WTC11 (cell line): ENCODE results near the gene LSR. TPM values are rescaled to one million over a fixed set of nuclear protein-coding genes. Genes with fewer than 3 reads are reported as not detected.
A peak's percentile ranks its signal among the peaks of the same experiment; 100 is the strongest.

Experiments
- ATAC-seq: fragments of 200-7000 bp; cut with Tn5 transposase; 2 replicates; pipeline ENCODE4 v1.10.0; 2021; ENCODE audit warnings: mild to moderate bottlenecking, moderate library complexity
- CTCF ChIA-PET: fragments of 300-600 bp; sonication (Branson Sonifier 250); formaldehyde crosslinking; loops from one replicate; lab custom pipeline; 2021; ENCODE audit warnings: antibody characterized with exemption; lab: Charles Lee
- POLR2A ChIA-PET: fragments of 350-600 bp; sonication (Branson Sonifier 250); formaldehyde crosslinking; loops from one replicate; lab custom pipeline; 2021; ENCODE audit warnings: antibody characterized with exemption; lab: Charles Lee
- DNase-seq: peaks from one replicate; pipeline ENCODE4 v3.0.0; 2021; ENCODE audit warnings: low spot score
- H3K27ac Mint-ChIP-seq: 2 replicates; pipeline ENCODE4 v1.8.0; 2021; ENCODE audit warnings: mixed read lengths
- H3K27me3 Mint-ChIP-seq: 2 replicates; pipeline ENCODE4 v1.8.0; 2021; ENCODE audit warnings: low read depth, mild to moderate bottlenecking, moderate library complexity, mixed read lengths
- H3K36me3 Mint-ChIP-seq: 2 replicates; pipeline ENCODE4 v1.8.0; 2021; ENCODE audit warnings: mixed read lengths
- H3K4me1 Mint-ChIP-seq: 2 replicates; pipeline ENCODE4 v1.8.0; 2022; ENCODE audit warnings: mixed read lengths
- H3K4me3 Mint-ChIP-seq: 2 replicates; pipeline ENCODE4 v1.8.0; 2021; ENCODE audit warnings: mild to moderate bottlenecking, moderate library complexity, mixed read lengths
- H3K9me3 Mint-ChIP-seq: 2 replicates; pipeline ENCODE4 v1.8.0; 2021; ENCODE audit warnings: mixed read lengths
- EMX1 ChIP-seq: fragments of 250-450 bp; sonication (Bioruptor Pico); IDR thresholded peaks from 2 replicates; pipeline ENCODE4 v1.8.0; 2021; ENCODE audit warnings: mild to moderate bottlenecking
- ESRRA ChIP-seq: sonication (generic); formaldehyde crosslinking; IDR thresholded peaks from 2 replicates; pipeline ENCODE4 v1.8.1; 2022; ENCODE audit warnings: mild to moderate bottlenecking, missing genetic modification reagents, borderline replicate concordance
- FOXK1 ChIP-seq: sonication (generic); formaldehyde crosslinking; IDR thresholded peaks from 2 replicates; pipeline ENCODE4 v1.8.0; 2022; ENCODE audit warnings: mild to moderate bottlenecking, moderate library complexity, missing genetic modification reagents
- FOXP1 ChIP-seq: sonication (generic); formaldehyde crosslinking; IDR thresholded peaks from 2 replicates; pipeline ENCODE4 v1.8.0; 2022; ENCODE audit warnings: missing genetic modification reagents, mild to moderate bottlenecking, moderate library complexity, borderline replicate concordance
- HMGXB4 ChIP-seq: sonication (generic); formaldehyde crosslinking; IDR thresholded peaks from 2 replicates; pipeline ENCODE4 v1.8.1; 2023; ENCODE audit warnings: mild to moderate bottlenecking, moderate library complexity, missing genetic modification reagents
- MAX ChIP-seq: sonication (generic); formaldehyde crosslinking; IDR thresholded peaks from 2 replicates; pipeline ENCODE4 v1.8.0; 2022; ENCODE audit warnings: mild to moderate bottlenecking, missing genetic modification reagents
- MLX ChIP-seq: sonication (generic); formaldehyde crosslinking; IDR thresholded peaks from 2 replicates; pipeline ENCODE4 v1.8.1; 2023; ENCODE audit warnings: mild to moderate bottlenecking, missing genetic modification reagents, moderate library complexity
- NFYB ChIP-seq: sonication (generic); formaldehyde crosslinking; conservative IDR thresholded peaks from 2 replicates; pipeline ENCODE4 v1.8.0; 2022; ENCODE audit warnings: low read depth, missing genetic modification reagents
- OVOL2 ChIP-seq: fragments of 250-450 bp; sonication (Bioruptor Pico); IDR thresholded peaks from 2 replicates; pipeline ENCODE4 v1.9.0; 2021; ENCODE audit warnings: mild to moderate bottlenecking, borderline replicate concordance
- PRRX2 ChIP-seq: fragments of 250-450 bp; sonication (Bioruptor Pico); IDR thresholded peaks from 2 replicates; pipeline ENCODE4 v1.8.0; 2021; ENCODE audit warnings: mild to moderate bottlenecking
- RELA ChIP-seq: sonication (generic); formaldehyde crosslinking; IDR thresholded peaks from 2 replicates; pipeline ENCODE4 v1.8.1; 2022; ENCODE audit warnings: missing genetic modification reagents, mild to moderate bottlenecking, borderline replicate concordance
- RORB ChIP-seq: fragments of 250-450 bp; sonication (Bioruptor Pico); IDR thresholded peaks from 2 replicates; pipeline ENCODE4 v1.9.0; 2021; ENCODE audit warnings: mild to moderate bottlenecking
- TP53 ChIP-seq: sonication (generic); formaldehyde crosslinking; IDR thresholded peaks from 2 replicates; pipeline ENCODE4 v1.8.1; 2023; ENCODE audit warnings: mild to moderate bottlenecking, missing genetic modification reagents
- ZBTB43 ChIP-seq: sonication (generic); formaldehyde crosslinking; IDR thresholded peaks from 2 replicates; pipeline ENCODE4 v1.8.1; 2023; ENCODE audit warnings: mild to moderate bottlenecking, missing genetic modification reagents
- ZNF121 ChIP-seq: sonication (generic); formaldehyde crosslinking; IDR thresholded peaks from 2 replicates; pipeline ENCODE4 v1.8.0; 2023; ENCODE audit warnings: missing genetic modification reagents
- ZNF263 ChIP-seq: sonication (generic); formaldehyde crosslinking; IDR thresholded peaks from 2 replicates; pipeline ENCODE4 v1.8.1; 2022; ENCODE audit warnings: low read depth, mild to moderate bottlenecking, moderate library complexity, missing genetic modification reagents
- ZNF423 ChIP-seq: fragments of 250-450 bp; sonication (Bioruptor Pico); IDR thresholded peaks from 2 replicates; pipeline ENCODE4 v2.1.2; 2022; ENCODE audit warnings: mild to moderate bottlenecking, moderate library complexity
- total RNA-seq: library from RNA; stranded (reverse); gene quantifications from 3 replicates; pipeline ENCODE4 v1.2.3, GENCODE V29; 2021

The LSR gene
- total RNA-seq, 1 experiment from 2014 or later: 130 TPM

- TF ChIP-seq ZNF423 (CRISPR knock-in tag) (peak; percentile 64), ZNF121 (no peak), PRRX2 (no peak), MLX (CRISPR knock-in tag) (no peak), OVOL2 (CRISPR knock-in tag) (no peak), HMGXB4 (CRISPR knock-in tag) (peak; percentile 96), FOXK1 (CRISPR knock-in tag) (peak; percentile 66; the same call in 1 of the 2 replicates), FOXP1 (CRISPR knock-in tag) (peak; percentile 13; the same call in 1 of the 2 replicates), ZBTB43 (CRISPR knock-in tag) (no peak), NFYB (CRISPR knock-in tag) (no peak)
These were observed 20.8 kb downstream of the LSR start (continued) for GRCh38 chr19:35269438-35270117.

GRCh38 chr19:35270381-35270811, 21.6 kb downstream of the LSR start:
- Mint-ChIP-seq H3K9me3 (no peaks in the 10 kb centered on the region), H3K4me1 (peaks cover 7% of the 10 kb centered on the region), H3K36me3 (peaks cover 50% of the 10 kb centered on the region), H3K4me3 (peak overlapping the region; percentile 57)
- CTCF ChIA-PET: interaction anchor here (0.9 to 1.2 kb wide), 2 partner anchors 9 to 202 kb away, joined by 5 to 7 read pairs; no protein-coding TSS in a partner anchor
- ATAC-seq (no peak), DNase-seq (no peak)
- POLR2A ChIA-PET: interaction anchor here (1.6 kb wide), 1 partner anchor 9 kb away, joined by 3 read pairs; no protein-coding TSS in a partner anchor
- TF ChIP-seq RELA (CRISPR knock-in tag) (no peak), ESRRA (no peak), FOXK1 (CRISPR knock-in tag) (no peak), ZNF263 (CRISPR knock-in tag) (no peak), EMX1 (CRISPR knock-in tag) (no peak), ZBTB43 (CRISPR knock-in tag) (no peak), TP53 (no peak), RORB (CRISPR knock-in tag) (no peak)
- TF ChIP-seq, all 79 proteins: peak for 0
- Mint-ChIP-seq H3K27me3 (no peaks in the 10 kb centered on the region), H3K27ac (no peak overlapping the region)

GRCh38 chr19:35271546-35271945, 22.7 kb downstream of the LSR start:
- Mint-ChIP-seq H3K4me3 (no peak overlapping the region), H3K27ac (peak overlapping the region; percentile 57; the same call in 1 of the 2 replicates), H3K36me3 (peaks cover 51% of the 10 kb centered on the region), H3K9me3 (no peaks in the 10 kb centered on the region), H3K4me1 (no peaks in the 10 kb centered on the region), H3K27me3 (no peaks in the 10 kb centered on the region)
- ChIA-PET CTCF (no interaction called here), POLR2A (no interaction called here)
- TF ChIP-seq MAX (CRISPR knock-in tag) (no peak), FOXP1 (CRISPR knock-in tag) (no peak)
- DNase-seq (no peak), ATAC-seq (no peak)
